DMS79 (cell line): ENCODE measurements around the gene LAMB2.

Experiments used
- DNase-seq: peaks from one replicate; lab custom pipeline; 2025; lab: John Stamatoyannopoulos, UW

The LAMB2 gene

DNA sequence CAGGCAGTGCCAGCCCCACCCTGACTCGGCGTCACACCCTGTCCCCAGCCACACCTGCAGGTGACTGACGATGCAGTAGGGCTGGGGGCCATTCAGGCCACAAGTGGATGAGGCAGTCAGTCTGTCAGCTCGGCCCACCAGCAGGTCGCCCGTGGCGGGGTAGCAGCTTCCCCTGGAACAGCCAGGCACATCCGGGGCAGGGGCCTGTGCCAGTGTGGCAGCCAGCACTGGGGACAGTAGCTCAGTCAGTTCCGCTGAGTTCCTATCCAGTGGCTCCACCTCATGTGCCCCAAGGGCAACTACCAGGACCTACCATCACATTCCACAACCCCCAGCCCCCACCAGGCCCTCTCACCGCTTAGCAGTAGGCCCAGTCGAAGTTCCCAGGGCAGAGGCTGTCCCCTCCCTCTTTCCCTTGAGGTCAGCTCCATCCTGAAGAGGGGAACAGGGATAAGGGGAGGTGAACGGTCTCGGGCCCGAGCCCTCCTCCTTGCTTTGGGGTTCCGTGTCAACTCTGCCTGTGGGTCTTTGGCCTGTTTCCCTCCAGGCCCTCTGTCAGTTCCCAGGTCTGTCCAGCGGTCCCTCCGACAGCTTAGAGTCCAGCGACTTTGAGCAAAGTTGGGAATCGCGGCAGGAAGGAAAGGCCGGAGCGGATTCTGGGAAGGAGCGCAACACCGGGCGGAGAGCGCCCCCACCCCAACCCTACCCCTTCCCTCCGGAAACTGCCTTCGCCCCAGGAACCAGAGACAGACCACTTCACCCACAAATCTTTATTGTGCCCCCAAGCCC, at the start of gene LAMB2:
Gene LAMB2, minus strand, starts transcription at position 614 of the 789 bp plus-strand sequence. Its CDS starts 183 bp downstream, at position 431.
- DNase-seq: no peak

- DNase-seq: no peak
Measured at GRCh38 chr3:49181351-49181750, 48.5 kb upstream of the LAMB2 start.

GRCh38 chr3:49180116-49180515, 47.3 kb upstream of the LAMB2 start:
- no peak for DNase-seq

DNA sequence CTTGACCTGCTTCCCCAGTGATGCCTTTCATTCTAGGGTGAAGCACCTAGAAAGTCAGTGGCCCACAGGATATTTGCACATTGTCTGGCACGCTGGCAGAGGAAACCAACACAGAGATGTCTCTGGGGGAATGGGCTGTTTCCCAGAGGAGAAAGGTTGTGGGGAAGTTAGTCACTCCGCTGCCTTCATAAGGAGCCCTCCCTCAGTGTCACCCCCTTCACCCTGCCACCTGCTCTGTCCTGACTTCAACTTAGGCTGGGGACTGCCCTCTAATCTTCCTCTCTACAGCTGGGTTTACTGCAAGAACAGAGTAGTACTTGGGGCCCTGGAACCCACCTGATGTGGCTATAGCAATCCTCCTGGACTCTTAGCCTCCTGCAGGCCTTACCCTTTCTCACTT, 44.2 kb upstream of the LAMB2 start:
- no peak for DNase-seq

DNA sequence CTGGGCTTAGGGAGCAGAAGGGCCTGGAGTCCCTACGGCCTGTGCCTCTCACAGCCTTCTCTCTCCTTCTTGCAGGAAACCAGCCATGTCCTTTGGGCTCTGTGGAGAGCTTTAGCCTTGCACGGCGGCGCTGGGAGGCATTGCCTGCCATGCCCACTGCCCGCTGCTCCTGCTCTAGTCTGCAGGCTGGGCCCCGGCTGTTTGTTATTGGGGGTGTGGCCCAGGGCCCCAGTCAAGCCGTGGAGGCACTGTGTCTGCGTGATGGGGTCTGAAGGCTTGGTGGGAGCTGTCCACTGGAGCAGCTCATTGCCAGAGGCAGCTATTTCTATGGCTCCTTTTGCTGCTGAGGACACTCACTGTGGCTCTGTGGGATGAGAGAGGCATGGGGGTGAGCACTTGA, 42.7 kb upstream of the LAMB2 start:
- DNase-seq: no peak

DNA sequence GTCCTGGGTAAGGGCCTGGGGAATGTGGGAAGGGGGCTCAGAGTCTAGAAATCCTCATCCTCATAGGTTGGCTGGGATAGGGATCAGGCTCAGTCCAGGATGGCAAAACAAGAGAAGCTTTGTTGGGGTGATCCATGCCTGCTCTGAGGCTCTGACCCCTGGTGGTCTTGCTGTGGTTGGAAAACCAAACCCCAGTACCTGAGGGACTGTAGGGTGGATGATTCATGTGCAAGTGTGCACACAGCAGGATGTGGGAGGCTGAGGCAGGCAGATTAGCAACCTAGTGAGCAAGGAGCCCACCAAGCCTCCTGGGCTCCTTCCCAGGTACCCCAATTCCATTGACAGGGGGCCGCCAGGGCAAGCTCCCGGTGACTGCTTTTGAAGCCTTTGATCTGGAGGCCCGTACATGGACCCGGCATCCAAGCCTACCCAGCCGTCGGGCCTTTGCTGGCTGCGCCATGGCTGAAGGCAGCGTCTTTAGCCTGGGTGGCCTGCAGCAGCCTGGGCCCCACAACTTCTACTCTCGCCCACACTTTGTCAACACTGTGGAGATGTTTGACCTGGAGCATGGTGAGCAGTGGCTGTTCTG, 41.6 kb upstream of the LAMB2 start:
- no peak for DNase-seq

GRCh38 chr3:49173792-49174170, 40.9 kb upstream of the LAMB2 start:
- DNase-seq: no peak

- peak; percentile 27 for DNase-seq
Measured at GRCh38 chr3:49173116-49173791, 40.4 kb upstream of the LAMB2 start.

GRCh38 chr3:49172551-49173041, 39.7 kb upstream of the LAMB2 start:
- no peak for DNase-seq

DNA sequence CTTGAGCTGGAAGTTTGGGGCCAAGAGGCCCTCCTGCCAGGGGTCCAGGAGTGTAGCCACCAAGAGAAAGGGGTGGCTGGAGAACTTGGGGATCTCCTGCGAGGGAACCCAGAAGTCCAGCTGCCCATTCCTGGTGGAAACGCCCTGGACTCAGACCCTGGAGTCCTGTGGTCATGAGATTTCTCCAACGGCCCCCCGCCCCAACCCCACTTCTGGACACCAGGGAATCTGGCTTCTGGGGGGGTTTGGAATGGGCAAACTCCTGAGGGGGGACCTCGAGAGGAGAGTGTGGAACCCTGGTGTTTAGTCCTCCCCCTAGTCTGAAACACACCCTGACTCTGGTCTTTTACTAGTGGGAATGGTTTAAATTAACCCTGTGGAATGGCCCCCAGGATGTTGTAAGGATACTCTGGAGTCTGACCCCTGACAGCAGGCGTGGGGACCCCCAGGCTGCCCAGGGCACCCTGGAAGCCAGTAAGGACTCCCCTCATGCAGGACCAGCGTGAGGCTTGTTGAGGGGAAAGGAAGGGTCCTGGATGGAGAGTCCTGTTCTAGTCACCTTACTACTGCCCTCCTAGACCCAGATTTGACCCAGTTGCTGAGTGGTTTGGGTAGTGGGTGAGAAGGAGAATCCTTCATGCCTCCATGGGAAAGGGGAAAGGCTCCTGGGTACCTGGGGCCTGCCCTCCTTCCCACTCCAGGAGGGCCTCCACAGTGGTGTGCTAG, 39.1 kb upstream of the LAMB2 start:
- no peak for DNase-seq

- peak; percentile 25 for DNase-seq
Measured at GRCh38 chr3:49171119-49171774, 38.4 kb upstream of the LAMB2 start, which contains the start of gene KLHDC8B. TSS of gene KLHDC8B (plus strand) at chr3:49171598. CDS start at chr3:49172770, 1,172 bp downstream.

DNA sequence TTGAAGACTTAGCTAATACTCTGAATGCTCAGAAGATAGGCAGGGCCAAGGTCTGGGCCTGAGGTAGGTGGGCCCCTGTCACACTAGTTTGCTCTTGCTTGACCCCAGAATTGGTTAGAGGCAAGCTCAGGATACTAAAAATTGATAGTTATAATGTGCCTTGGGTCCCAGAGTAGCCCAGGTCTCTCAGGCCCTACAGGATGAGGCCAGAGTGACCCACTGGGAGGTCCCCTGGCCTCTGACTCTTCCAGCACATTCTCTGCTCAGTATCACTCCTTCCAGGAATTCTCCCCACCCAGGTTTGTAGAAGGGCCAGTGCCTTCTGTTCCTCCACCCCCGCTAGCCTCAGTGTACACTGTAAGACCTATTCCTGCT, 37.9 kb upstream of the LAMB2 start:
- DNase-seq: no peak

GRCh38 chr3:49166752-49167556, 34.1 kb upstream of the LAMB2 start:
- no peak for DNase-seq

DNA sequence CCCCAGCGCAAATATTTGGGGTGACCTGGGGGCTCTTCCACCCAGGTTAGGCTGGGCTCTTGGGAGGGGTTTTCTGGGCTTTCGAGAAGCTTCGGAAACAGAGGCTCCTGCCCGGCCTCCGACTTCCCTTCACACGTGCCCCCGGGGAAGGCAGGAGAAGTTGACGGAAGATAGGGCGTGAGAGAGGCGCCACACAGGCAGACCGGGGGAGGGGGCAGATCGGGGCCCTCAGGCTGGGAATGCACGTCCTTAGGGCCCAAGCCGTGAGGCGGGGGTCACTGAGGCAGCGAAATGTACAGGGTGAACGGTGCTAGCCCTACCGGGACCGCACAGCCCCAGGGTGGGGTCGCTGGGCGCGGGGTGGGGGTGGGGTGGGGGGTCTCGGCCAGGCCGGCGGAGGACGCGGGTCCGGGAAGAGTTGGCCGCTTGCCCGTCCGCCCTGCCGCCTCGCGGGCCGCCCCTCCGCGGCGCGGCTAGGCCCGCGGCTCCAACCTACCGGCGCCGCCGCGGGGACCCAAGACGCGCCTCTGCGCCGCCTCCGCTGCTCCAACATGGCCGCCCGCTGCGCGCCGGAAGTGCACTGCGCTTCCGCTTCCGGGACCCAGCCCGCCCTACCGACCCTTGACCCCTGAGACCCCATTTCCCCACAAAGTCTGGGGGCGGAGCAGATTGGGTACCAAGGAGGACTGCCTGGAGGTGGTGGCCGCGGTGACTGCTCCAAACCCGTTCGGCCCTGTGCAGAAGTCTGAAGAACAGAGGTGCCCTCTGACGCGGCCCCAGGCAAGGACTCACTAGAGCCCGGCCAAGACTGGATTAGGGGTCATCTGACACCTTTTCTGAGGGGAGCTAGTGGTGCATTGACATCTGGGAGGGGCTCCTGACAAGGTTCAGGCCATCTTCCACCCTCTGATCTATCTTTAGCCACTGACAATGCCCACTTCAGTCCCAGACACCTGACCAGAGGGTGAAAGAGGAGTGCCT, 33.2 kb upstream of the LAMB2 start, which contains the start of gene CCDC71:
Gene CCDC71, minus strand, starts transcription at position 561 of the 981 bp plus-strand sequence. CDS start 2,123 bp downstream, outside the sequence.
- DNase-seq: peak; percentile 30

DNA sequence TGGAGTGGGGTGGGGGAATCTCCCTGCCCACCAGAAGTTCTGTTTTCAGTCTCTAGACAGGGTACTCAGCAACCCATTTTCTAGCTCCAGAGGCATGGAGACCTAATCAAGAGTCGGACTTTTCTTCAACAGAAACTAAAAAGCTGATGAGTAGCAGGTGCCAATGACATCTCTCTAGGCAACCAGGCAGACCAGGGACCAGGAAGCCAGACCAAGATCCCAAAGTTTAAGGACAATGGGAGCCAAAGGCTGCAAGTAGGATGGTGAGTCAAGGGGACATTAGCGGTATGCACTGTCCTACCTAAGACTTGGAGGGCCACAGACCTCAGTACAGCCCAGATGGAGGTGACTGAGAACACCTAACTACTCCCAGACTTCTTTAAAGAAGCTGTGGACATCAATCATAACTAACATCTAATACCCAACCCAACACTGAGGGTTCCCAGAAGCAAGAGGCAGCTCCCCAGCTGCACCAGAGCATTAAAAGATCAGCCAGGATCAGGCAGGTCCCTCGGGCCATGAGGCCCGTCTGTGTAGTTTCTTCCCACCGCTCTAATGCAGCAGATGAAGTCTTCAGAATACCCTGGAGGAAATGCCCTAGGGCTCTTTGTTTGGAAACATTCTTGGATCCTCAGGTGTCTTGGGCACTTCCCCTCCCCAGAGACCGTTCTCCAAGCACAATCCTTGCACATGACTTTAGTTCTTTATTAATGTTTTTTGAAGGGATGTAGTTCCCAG, 32.3 kb upstream of the LAMB2 start:
- DNase-seq: no peak

GRCh38 chr3:49163609-49164008, 30.8 kb upstream of the LAMB2 start:
- no peak for DNase-seq

- DNase-seq: no peak
Measured at GRCh38 chr3:49162751-49163419, 30.0 kb upstream of the LAMB2 start.
